HG03558 (cell line): ENCODE results near the gene MRPL55.
"Not testable (repeated sequence)": the region's sequence is repeated elsewhere in the genome, so short reads cannot be mapped to it uniquely, and the experiment has no call there.

Experiments
- ATAC-seq: cut with Tn5 transposase; IDR thresholded peaks from one replicate; pipeline ENCODE4 v1.9.1; 2021; ENCODE audit warnings: moderate number of reproducible peaks; ENCODE audit not compliant: unreplicated experiment; ENCODE audit errors: extremely low read depth

The MRPL55 gene

GRCh38 chr1:228125185-228125584 is 16.1 kb upstream of the MRPL55 start:
- ATAC-seq, result no peak

- ATAC-seq, result no peak
These were observed 14.4 kb upstream of the MRPL55 start for GRCh38 chr1:228123505-228123904.

- no peak for ATAC-seq
These were observed 13.9 kb upstream of the MRPL55 start for GRCh38 chr1:228122921-228123441.

GRCh38 chr1:228120857-228121489 is 11.9 kb upstream of the MRPL55 start:
- no peak for ATAC-seq

- ATAC-seq, result no peak
These were observed 11.3 kb upstream of the MRPL55 start for GRCh38 chr1:228120351-228120750.

GRCh38 chr1:228118040-228118439 is 8.9 kb upstream of the MRPL55 start:
- ATAC-seq, result no peak

- ATAC-seq, result no peak
These were observed 8.2 kb upstream of the MRPL55 start for GRCh38 chr1:228117335-228117734.

GRCh38 chr1:228114827-228115226 is 5.7 kb upstream of the MRPL55 start:
- no peak for ATAC-seq

GRCh38 chr1:228112617-228113016 is 3.5 kb upstream of the MRPL55 start:
- no peak for ATAC-seq

- ATAC-seq, result no peak
These were observed 3.1 kb upstream of the MRPL55 start for GRCh38 chr1:228112167-228112566.

- not testable (repeated sequence) for ATAC-seq
These were observed 2.2 kb upstream of the MRPL55 start for GRCh38 chr1:228111315-228111714.

- no peak for ATAC-seq
These were observed 1.5 kb upstream of the MRPL55 start for GRCh38 chr1:228110556-228110955.

GRCh38 chr1:228109962-228110488 is 926 bp upstream of the MRPL55 start:
- no peak for ATAC-seq

- peak; percentile 4 for ATAC-seq
These were observed 392 bp downstream of the MRPL55 start for GRCh38 chr1:228108742-228109072.

GRCh38 chr1:228108055-228108690 is 926 bp downstream of the MRPL55 start:
- no peak for ATAC-seq

GRCh38 chr1:228107636-228108035 is 1.5 kb downstream of the MRPL55 start:
- no peak for ATAC-seq

GRCh38 chr1:228106800-228107054 is 2.4 kb downstream of the MRPL55 start:
- ATAC-seq, result no peak

GRCh38 chr1:228105996-228106799 is 2.9 kb downstream of the MRPL55 start:
- ATAC-seq, result no peak

- no peak for ATAC-seq
These were observed 3.7 kb downstream of the MRPL55 start for GRCh38 chr1:228105270-228105995.

- ATAC-seq, result no peak
These were observed 4.4 kb downstream of the MRPL55 start for GRCh38 chr1:228104526-228105269.
